Measurements from ENCODE around the gene ITPR2. TPM values are rescaled to one million over a fixed set of nuclear protein-coding genes. Genes with fewer than 3 reads are reported as not detected.

Gene ITPR2
- total RNA-seq, 1 donor from 2014 or later, result 62.4 TPM

DNA sequence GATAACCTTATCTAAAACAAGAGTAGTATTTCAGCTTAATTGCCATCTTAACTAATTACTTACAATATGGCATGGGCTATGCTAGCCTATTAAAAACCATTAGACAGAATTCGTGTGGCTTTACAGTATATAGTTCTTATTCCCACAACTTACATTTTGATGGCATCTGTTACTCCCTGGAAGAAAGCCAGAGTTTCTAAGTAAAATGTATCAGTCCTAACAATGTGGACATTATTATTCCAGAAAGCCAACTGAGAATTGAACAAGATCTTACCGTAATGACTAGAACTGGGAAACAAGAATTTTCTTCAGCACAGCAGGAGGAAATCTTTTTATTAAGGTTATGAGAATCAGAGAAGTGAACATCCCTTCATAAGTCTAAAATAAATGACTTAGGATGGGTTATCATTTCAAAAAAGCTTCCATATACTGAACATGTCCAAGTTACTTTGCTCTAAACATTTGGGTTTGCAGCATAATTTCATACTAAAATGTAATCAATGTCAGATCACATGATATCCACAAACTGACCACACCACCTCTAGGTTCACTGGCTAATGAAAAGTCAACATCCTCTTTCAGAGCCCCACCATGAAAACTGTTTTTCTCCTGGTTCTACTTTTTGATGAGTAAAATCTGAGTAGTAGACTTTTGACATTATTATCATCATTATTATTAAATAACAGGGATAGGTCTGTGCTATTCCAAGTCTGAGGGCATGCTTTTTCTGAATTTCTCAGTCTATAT lies 457.9 kb downstream of the ITPR2 start:
- DNase-seq (ENCODE audit: low spot score) (no peak), ATAC-seq (no peak)

GRCh38 chr12:26373606-26374495 lies 459.1 kb downstream of the ITPR2 start:
- no peak for DNase-seq (ENCODE audit: low spot score)
- no peak for ATAC-seq

DNA sequence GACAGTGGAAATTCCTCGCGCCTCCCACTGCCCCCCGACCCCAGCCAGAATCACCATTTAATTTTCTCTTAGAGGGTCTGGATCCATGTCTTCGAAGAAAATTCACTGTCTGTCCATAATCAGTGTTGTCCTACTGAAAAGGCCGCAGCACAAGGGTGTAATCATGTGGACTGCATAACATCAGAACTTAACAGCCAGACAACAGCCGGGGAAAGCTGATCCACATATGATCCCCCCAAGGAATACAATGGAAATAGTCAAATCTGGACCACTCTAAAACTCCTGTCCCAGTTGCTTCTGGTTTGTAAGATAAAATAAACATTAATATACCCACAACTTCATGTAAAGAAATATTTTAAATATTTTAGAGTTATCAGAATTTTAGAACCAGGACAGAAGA lies 460.1 kb downstream of the ITPR2 start:
- ATAC-seq (no peak), DNase-seq (ENCODE audit: low spot score) (no peak)

GRCh38 chr12:26370098-26370497 lies 462.9 kb downstream of the ITPR2 start:
- DNase-seq (ENCODE audit: low spot score), result no peak
- no peak for ATAC-seq

GRCh38 chr12:26369588-26369987 lies 463.4 kb downstream of the ITPR2 start:
- ATAC-seq (no peak), DNase-seq (ENCODE audit: low spot score) (no peak)

DNA sequence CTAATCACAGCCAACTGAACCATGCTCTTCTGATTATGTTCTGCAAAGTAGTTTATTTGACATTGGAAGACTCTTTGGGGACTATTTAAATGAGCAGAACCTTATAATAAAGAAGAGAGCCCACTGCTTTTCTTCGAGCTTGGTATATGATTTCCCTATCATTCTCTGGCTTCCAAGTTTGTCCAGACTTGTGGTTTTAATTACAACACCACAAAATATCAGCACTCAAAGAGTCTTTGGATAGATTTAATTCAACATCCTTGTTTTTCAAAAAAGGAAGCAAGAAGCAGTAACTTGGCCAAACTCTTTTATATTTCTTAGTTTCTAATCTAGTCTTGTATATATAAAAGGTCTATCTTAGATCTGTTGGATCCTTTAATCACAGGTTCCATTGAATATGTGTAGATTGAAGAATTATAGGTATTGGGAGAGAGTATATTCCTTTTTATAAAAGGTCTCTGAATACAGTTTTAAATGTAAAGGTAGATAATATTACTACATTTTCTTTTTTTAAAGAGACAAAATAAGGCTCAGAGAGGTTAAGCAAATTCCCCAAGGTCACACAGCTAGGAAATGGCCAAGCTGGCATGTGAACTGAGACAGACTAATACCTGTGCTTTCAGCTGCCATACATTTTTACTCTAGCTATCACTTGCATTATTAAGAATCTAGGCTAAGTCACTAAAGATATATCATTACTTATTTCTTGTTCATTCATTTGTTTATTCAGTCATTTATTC lies 464.8 kb downstream of the ITPR2 start:
- no peak for ATAC-seq
- no peak for DNase-seq (ENCODE audit: low spot score)

GRCh38 chr12:26361964-26362363 lies 471.0 kb downstream of the ITPR2 start:
- DNase-seq (ENCODE audit: low spot score) (no peak), ATAC-seq (peak; percentile 33)

- peak; percentile 21 for ATAC-seq
These were observed 472.9 kb downstream of the ITPR2 start for GRCh38 chr12:26360062-26360461.

DNA sequence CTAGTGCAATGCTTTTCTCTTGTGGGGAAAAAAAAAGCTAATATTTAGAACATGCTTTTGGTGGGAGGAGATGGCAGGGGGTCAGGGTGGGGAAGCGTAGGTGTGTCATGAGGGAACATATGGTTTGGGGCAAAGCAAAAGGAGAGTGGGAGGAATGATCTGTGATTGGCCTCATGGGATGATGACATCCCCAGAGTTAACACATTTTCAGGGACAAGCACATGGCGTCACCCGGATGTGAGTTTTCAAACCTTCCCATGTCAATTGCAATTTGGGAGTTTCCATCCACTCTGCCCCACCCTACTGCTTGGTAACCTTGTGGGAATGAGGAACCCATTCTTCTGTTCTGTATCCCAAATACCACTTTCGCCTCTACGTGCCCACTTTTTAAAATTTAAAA lies 473.4 kb downstream of the ITPR2 start:
- ATAC-seq (no peak), DNase-seq (ENCODE audit: low spot score) (no peak)

More at GRCh38 chr12:26360062-26360461, 472.9 kb downstream of the ITPR2 start:
- no peak for DNase-seq (ENCODE audit: low spot score)

- DNase-seq (ENCODE audit: low spot score) (no peak), ATAC-seq (no peak)
These were observed 474.3 kb downstream of the ITPR2 start for GRCh38 chr12:26358651-26359050.

GRCh38 chr12:26347300-26347699 lies 485.7 kb downstream of the ITPR2 start:
- no peak for DNase-seq (ENCODE audit: low spot score)
- ATAC-seq, result no peak

- DNase-seq (ENCODE audit: low spot score), result no peak
- peak; percentile 79 for ATAC-seq
These were observed 486.3 kb downstream of the ITPR2 start for GRCh38 chr12:26346736-26347135.

- DNase-seq (ENCODE audit: low spot score), result no peak
- ATAC-seq, result no peak
These were observed 487.5 kb downstream of the ITPR2 start for GRCh38 chr12:26345471-26346003.

GRCh38 chr12:26341491-26341890 lies 491.5 kb downstream of the ITPR2 start:
- ATAC-seq (no peak), DNase-seq (ENCODE audit: low spot score) (no peak)

DNA sequence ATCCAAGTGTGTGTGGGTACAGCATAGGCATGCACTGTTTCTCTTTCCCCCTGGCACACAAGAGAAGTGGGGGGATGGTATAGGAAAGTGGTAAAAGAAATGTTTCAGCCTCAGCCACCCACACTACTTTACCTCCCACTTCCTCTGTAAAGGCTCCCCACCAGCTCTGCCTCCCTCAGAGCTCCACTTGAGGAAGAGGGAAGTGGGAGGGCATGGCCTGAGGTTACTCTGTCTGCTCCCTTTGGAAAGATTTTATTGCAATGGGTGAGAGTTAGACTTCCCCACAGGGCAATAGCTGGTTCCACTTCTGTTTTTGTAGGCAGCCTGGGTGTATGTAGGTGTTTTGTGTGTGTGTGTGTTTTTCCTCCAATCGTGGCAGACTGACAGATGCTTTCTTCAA lies 492.3 kb downstream of the ITPR2 start:
- DNase-seq (ENCODE audit: low spot score) (no peak), ATAC-seq (peak; percentile 60)

GRCh38 chr12:26339976-26340375 lies 493.0 kb downstream of the ITPR2 start:
- DNase-seq (ENCODE audit: low spot score) (no peak), ATAC-seq (no peak)

GRCh38 chr12:26338586-26339572 lies 494.1 kb downstream of the ITPR2 start:
- DNase-seq (ENCODE audit: low spot score) (no peak), ATAC-seq (no peak)

DNA sequence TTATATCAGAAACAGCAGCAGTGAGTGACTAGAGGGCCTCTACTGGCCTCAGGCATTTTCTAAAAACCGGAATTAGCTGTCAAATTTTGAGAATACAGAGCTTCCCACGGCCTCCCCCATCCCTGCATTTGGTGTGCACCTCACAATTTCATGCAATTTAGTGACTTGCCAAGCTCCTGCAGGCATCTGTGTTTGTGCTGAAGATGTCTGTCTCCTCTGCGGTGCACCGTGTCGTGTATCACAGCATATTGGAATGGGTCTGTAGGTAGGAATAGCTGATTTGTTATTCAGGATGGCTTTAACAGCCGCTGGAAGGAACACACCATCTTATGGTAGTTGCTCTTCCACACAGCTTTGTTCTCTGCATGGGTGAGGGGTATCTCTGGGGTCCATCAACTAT lies 497.3 kb downstream of the ITPR2 start:
- ATAC-seq, result no peak
- no peak for DNase-seq (ENCODE audit: low spot score)

DNA sequence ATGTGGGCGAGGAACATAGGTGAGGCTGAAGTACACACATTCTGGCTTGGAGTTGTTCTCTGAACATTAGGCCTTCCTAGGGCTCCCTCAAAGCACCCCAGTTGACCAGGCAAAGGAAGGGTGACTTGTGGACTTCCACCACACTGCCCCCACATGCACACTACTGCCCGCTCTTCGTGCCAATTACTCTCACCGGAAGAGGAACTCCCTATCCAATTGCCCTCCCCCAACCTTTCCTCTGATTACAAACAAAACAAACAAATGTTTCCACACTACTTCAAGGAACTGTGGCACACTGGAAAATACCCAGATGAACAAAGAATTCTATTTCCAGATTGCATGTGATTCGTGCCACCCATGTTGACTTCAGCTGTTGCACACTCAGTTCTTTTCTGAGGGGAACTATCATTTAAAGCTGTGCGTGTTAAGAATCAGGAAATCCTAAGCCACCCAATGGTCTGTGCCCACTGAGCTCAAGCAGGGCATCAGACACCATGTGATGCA lies 498.3 kb downstream of the ITPR2 start:
- ATAC-seq (peak; percentile 58), DNase-seq (ENCODE audit: low spot score) (no peak)

GRCh38 chr12:26331960-26332359 lies 501.0 kb downstream of the ITPR2 start:
- DNase-seq (ENCODE audit: low spot score) (no peak), ATAC-seq (peak; percentile 39)
